ENCODE measurements around the gene ANKFN1.

ANKFN1 gene

GRCh38 chr17:56452461-56452860, 299.2 kb downstream of the ANKFN1 start:
- no peak for DNase-seq (ENCODE audit: low spot score)
- no peak for TF ChIP-seq CTCF (IDR thresholded peaks at IDR 0.05; ENCODE audit: extremely low read depth, insufficient read depth, missing control alignments)
- in situ Hi-C loops (cut with MboI; ENCODE audit: low pct_unique_long_range_greater_than_20kb, low sequenced_read_pairs, unreplicated experiment) = loop anchor here (25.0 kb wide), 1 partner anchor 90 kb away; no protein-coding TSS in a partner anchor

- no peak for TF ChIP-seq CTCF (IDR thresholded peaks at IDR 0.05; ENCODE audit: extremely low read depth, insufficient read depth, missing control alignments)
- in situ Hi-C loops (cut with MboI; ENCODE audit: low pct_unique_long_range_greater_than_20kb, low sequenced_read_pairs, unreplicated experiment) = loop anchor here (25.0 kb wide), 1 partner anchor 95 kb away; no protein-coding TSS in a partner anchor
- no peak for DNase-seq (ENCODE audit: low spot score)
Observed at GRCh38 chr17:56457501-56457900, 304.2 kb downstream of the ANKFN1 start.

GRCh38 chr17:56465886-56466285, 312.6 kb downstream of the ANKFN1 start:
- no peak for DNase-seq (ENCODE audit: low spot score)
- TF ChIP-seq CTCF (IDR thresholded peaks at IDR 0.05; ENCODE audit: extremely low read depth, insufficient read depth, missing control alignments) = no peak
- in situ Hi-C loops (cut with MboI; ENCODE audit: low pct_unique_long_range_greater_than_20kb, low sequenced_read_pairs, unreplicated experiment) = loop anchor here (25.0 kb wide), 1 partner anchor 104 kb away; no protein-coding TSS in a partner anchor

GRCh38 chr17:56468840-56469239, 315.6 kb downstream of the ANKFN1 start:
- no peak for DNase-seq (ENCODE audit: low spot score)
- TF ChIP-seq CTCF (IDR thresholded peaks at IDR 0.05; ENCODE audit: extremely low read depth, insufficient read depth, missing control alignments) = no peak
- in situ Hi-C loops (cut with MboI; ENCODE audit: low pct_unique_long_range_greater_than_20kb, low sequenced_read_pairs, unreplicated experiment) = loop anchor here (25.0 kb wide), 1 partner anchor 107 kb away; no protein-coding TSS in a partner anchor

GRCh38 chr17:56471696-56472095, 318.4 kb downstream of the ANKFN1 start:
- no peak for DNase-seq (ENCODE audit: low spot score)
- TF ChIP-seq CTCF (IDR thresholded peaks at IDR 0.05; ENCODE audit: extremely low read depth, insufficient read depth, missing control alignments) = no peak
- in situ Hi-C loops (cut with MboI; ENCODE audit: low pct_unique_long_range_greater_than_20kb, low sequenced_read_pairs, unreplicated experiment) = loop anchor here (25.0 kb wide), 1 partner anchor 109 kb away; no protein-coding TSS in a partner anchor

- DNase-seq (ENCODE audit: low spot score) = no peak
- in situ Hi-C loops (cut with MboI; ENCODE audit: low pct_unique_long_range_greater_than_20kb, low sequenced_read_pairs, unreplicated experiment) = no loop called here
- TF ChIP-seq CTCF (IDR thresholded peaks at IDR 0.05; ENCODE audit: extremely low read depth, insufficient read depth, missing control alignments) = no peak
Observed at GRCh38 chr17:56475116-56475515, 321.8 kb downstream of the ANKFN1 start.

Data from GM13977 (cell line).